Stimulated activated naive CD8-positive, alpha-beta T cell treated with anti-CD3 and anti-CD28 coated beads, Interleukin-15, amount 100 ng/mL, for 72 hours (primary cell): ENCODE measurements around the gene AP1G2.
"Not testable (repeated sequence)": the region's sequence is repeated elsewhere in the genome, so short reads cannot be mapped to it uniquely, and the experiment has no call there.

Experiments used
- ATAC-seq: fragments of 150-1000 bp; cut with Tn5 transposase; 2 replicates; pipeline ENCODE4 v1.10.0; 2021; ENCODE audit warnings: mild to moderate bottlenecking, moderate library complexity
- DNase-seq, 2 donors: peaks; one replicate each; pipeline ENCODE4 v3.0.0; 2021 to 2022
- H3K27ac Mint-ChIP-seq, 2 donors: one replicate each; pipeline ENCODE4 v1.8.0; 2022; ENCODE audit warnings: mild to moderate bottlenecking in 2 of 2, mixed read lengths in 2 of 2, moderate library complexity in 2 of 2
- H3K27me3 Mint-ChIP-seq: one replicate; pipeline ENCODE4 v1.8.0; 2022; ENCODE audit warnings: mixed read lengths
- H3K4me1 Mint-ChIP-seq: one replicate; pipeline ENCODE4 v1.8.0; 2022; ENCODE audit warnings: mild to moderate bottlenecking, mixed read lengths
- H3K4me3 Mint-ChIP-seq, 2 donors: one replicate each; pipeline ENCODE4 v1.8.0; 2022; ENCODE audit warnings: mild to moderate bottlenecking in 2 of 2, mixed read lengths in 2 of 2, moderate library complexity in 1 of 2
- H3K9me3 Mint-ChIP-seq, 2 donors: one replicate each; pipeline ENCODE4 v1.8.0; 2022; ENCODE audit warnings: mixed read lengths in 2 of 2

AP1G2 gene

DNA sequence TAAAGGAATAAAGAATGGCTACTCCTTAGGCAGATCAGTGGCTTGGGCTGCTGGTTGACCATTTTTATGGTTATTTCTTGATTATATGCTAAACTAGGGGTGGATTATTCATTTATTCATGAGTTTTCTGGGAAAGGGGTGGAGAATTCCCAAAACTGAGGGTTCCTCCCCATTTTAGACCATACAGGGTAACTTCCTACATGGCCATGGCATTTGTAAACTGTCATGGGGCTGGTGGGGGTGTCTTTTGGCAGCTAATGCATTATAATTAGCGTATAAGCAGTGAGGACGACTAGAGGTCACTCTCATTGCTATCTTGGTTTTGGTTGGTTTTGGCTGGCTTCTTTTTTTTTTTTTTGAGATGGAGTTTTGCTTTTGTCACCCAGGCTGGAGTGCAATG, 36.6 kb upstream of the AP1G2 start:
- ATAC-seq = no peak
- Mint-ChIP-seq H3K27me3 (no peaks in the 10 kb centered on the region), H3K4me1 (peaks cover 33% of the 10 kb centered on the region), H3K9me3 (peaks cover 6% of the 10 kb centered on the region in 2 donors), H3K4me3 (no peak overlapping the region), H3K27ac (no peak overlapping the region)
- DNase-seq = no peak

GRCh38 chr14:23603103-23603502, 35.5 kb upstream of the AP1G2 start:
- H3K27me3 Mint-ChIP-seq = no peaks in the 10 kb centered on the region
- peaks cover 26% of the 10 kb centered on the region for H3K4me1 Mint-ChIP-seq
- no peak overlapping the region for H3K27ac Mint-ChIP-seq
- H3K4me3 Mint-ChIP-seq = no peak overlapping the region
- DNase-seq (no peak), ATAC-seq (no peak)
- H3K9me3 Mint-ChIP-seq = no peaks in the 10 kb centered on the region

- DNase-seq (no peak), ATAC-seq (no peak)
- Mint-ChIP-seq H3K27me3 (no peaks in the 10 kb centered on the region), H3K4me3 (no peak overlapping the region), H3K4me1 (peaks cover 24% of the 10 kb centered on the region), H3K9me3 (no peaks in the 10 kb centered on the region), H3K27ac (peak overlapping the region; percentile 79 to 82)
Observed at GRCh38 chr14:23602181-23603095, 34.8 kb upstream of the AP1G2 start.

- Mint-ChIP-seq H3K27me3 (no peaks in the 10 kb centered on the region), H3K27ac (peak overlapping the region; percentile 79 to 82), H3K9me3 (no peaks in the 10 kb centered on the region), H3K4me1 (peaks cover 18% of the 10 kb centered on the region), H3K4me3 (no peak overlapping the region)
- no peak for DNase-seq
- ATAC-seq = no peak
Observed at GRCh38 chr14:23601845-23602180, 34.2 kb upstream of the AP1G2 start.

- Mint-ChIP-seq H3K4me1 (peaks cover 14% of the 10 kb centered on the region), H3K27ac (peak overlapping the region in 1 of 2 donors; percentile 90)
- ATAC-seq = no peak
Observed at GRCh38 chr14:23601424-23601823, 33.8 kb upstream of the AP1G2 start.

GRCh38 chr14:23600806-23601205, 33.2 kb upstream of the AP1G2 start:
- Mint-ChIP-seq H3K9me3 (no peaks in the 10 kb centered on the region), H3K27me3 (no peaks in the 10 kb centered on the region), H3K4me3 (no peak overlapping the region), H3K27ac (no peak overlapping the region), H3K4me1 (peaks cover 8% of the 10 kb centered on the region)
- ATAC-seq (no peak), DNase-seq (no peak)

More at GRCh38 chr14:23601424-23601823, 33.8 kb upstream of the AP1G2 start:
- no peak for DNase-seq
- Mint-ChIP-seq H3K9me3 (no peaks in the 10 kb centered on the region), H3K27me3 (no peaks in the 10 kb centered on the region), H3K4me3 (no peak overlapping the region)

DNA sequence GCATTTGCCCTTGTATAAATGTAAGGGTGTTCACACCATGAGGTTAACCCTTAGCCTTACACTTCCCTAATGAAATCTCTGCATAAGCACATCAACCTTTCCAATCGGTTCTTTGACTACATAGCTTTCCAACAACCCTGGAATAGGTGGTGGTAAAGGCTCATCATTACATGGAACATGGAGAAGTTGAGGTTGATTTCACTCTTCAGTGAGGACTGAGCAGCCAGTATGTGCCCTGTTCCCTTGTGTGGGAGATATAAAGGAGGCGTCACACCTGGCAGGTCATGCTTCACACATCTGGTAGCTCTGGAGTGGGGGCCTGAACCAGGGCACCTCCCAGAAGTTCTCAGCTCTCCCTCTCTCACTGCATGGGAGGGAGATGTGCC, 32.7 kb upstream of the AP1G2 start:
- no peak for DNase-seq
- no peak overlapping the region for H3K27ac Mint-ChIP-seq

DNA sequence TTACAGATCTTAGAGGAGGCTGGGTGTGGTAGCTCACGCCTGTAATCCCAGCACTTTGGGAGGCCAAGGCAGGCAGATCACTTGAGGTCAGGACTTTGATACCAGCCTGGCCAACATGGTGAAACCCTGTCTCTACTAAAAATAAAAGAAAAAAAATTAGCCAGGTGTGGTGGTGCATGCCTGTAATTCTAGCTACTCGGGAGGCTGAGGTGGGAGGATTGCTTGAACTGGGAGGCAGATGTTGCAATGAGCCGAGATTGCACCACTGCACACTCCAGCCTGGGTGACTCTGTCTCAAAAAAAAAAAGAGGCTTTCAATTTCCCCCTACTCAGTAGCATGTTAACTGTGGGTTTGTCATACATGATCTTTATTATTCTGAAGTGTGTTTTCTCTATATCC, 26.6 kb upstream of the AP1G2 start:
- not testable (repeated sequence) for DNase-seq, H3K9me3 Mint-ChIP-seq, H3K4me1 Mint-ChIP-seq, ATAC-seq, H3K27ac Mint-ChIP-seq, H3K4me3 Mint-ChIP-seq, H3K27me3 Mint-ChIP-seq

More for the DNA sequence above, 32.7 kb upstream of the AP1G2 start:
- H3K4me3 Mint-ChIP-seq = no peak overlapping the region
- no peak for ATAC-seq
- H3K9me3 Mint-ChIP-seq = no peaks in the 10 kb centered on the region
- H3K27me3 Mint-ChIP-seq = no peaks in the 10 kb centered on the region
- peaks cover 3% of the 10 kb centered on the region for H3K4me1 Mint-ChIP-seq

DNA sequence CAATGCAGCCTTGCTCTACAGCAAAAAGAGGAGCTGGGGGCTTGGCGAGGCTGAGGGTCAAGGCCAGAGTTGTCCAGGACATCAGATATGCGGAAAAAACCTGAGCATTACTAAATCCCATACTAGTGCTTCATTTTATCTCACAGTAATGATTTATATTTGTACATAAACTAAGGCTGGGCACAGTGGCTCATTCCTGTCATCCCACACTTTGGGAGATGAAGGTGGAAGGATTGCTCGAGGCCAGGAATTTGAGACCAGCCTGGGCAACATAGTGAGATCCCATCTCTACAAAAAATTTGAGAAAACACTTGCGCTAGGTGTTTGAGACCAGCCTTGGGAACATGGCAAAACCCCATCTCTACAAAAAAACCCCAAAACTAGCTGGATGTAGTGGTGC, 22.6 kb upstream of the AP1G2 start:
- DNase-seq (no peak), ATAC-seq (no peak)
- Mint-ChIP-seq H3K4me1 (peaks cover 12% of the 10 kb centered on the region), H3K27ac (no peak overlapping the region), H3K9me3 (no peaks in the 10 kb centered on the region), H3K27me3 (peaks cover 23% of the 10 kb centered on the region), H3K4me3 (no peak overlapping the region)

GRCh38 chr14:23589606-23590005, 22.0 kb upstream of the AP1G2 start:
- ATAC-seq = no peak
- Mint-ChIP-seq H3K4me3 (no peak overlapping the region), H3K4me1 (peaks cover 12% of the 10 kb centered on the region), H3K27ac (no peak overlapping the region), H3K9me3 (no peaks in the 10 kb centered on the region), H3K27me3 (peaks cover 23% of the 10 kb centered on the region)
- no peak for DNase-seq

GRCh38 chr14:23588884-23589598, 21.4 kb upstream of the AP1G2 start:
- H3K4me1 Mint-ChIP-seq = peaks cover 12% of the 10 kb centered on the region
- ATAC-seq = peak; percentile 100
- H3K27me3 Mint-ChIP-seq = peaks cover 23% of the 10 kb centered on the region
- H3K27ac Mint-ChIP-seq = no peak overlapping the region
- no peaks in the 10 kb centered on the region for H3K9me3 Mint-ChIP-seq
- DNase-seq = peak; percentile 79 to 86
- H3K4me3 Mint-ChIP-seq = peak overlapping the region in 1 of 2 donors; percentile 58

- H3K4me3 Mint-ChIP-seq, H3K9me3 Mint-ChIP-seq, DNase-seq, H3K27ac Mint-ChIP-seq, ATAC-seq: not testable (repeated sequence)
- H3K4me1 Mint-ChIP-seq = peaks cover 11% of the 10 kb centered on the region
- peaks cover 44% of the 10 kb centered on the region for H3K27me3 Mint-ChIP-seq
Observed at GRCh38 chr14:23584527-23585203, 17.1 kb upstream of the AP1G2 start.

GRCh38 chr14:23583761-23584526, 16.4 kb upstream of the AP1G2 start:
- peak overlapping the region in 1 of 2 donors; percentile 15 for H3K27ac Mint-ChIP-seq
- DNase-seq, H3K4me1 Mint-ChIP-seq, ATAC-seq, H3K4me3 Mint-ChIP-seq, H3K9me3 Mint-ChIP-seq: not testable (repeated sequence)
- peaks cover 50% of the 10 kb centered on the region for H3K27me3 Mint-ChIP-seq

- Mint-ChIP-seq H3K4me3 (no peak overlapping the region), H3K9me3 (no peaks in the 10 kb centered on the region), H3K27ac (no peak overlapping the region), H3K27me3 (peaks cover 51% of the 10 kb centered on the region), H3K4me1 (peaks cover 11% of the 10 kb centered on the region)
- ATAC-seq = no peak
- no peak for DNase-seq
Observed at GRCh38 chr14:23582906-23583760, 15.5 kb upstream of the AP1G2 start.
